Measurements from ENCODE around the gene DNASE1L1.

- TF ChIP-seq CTCF (IDR thresholded peaks at IDR 0.05), result no peak
- no peak for TF ChIP-seq CHD2 (IDR thresholded peaks at IDR 0.05; ENCODE audit: low read length, partially characterized antibody)
- TF ChIP-seq USF2 (IDR thresholded peaks at IDR 0.05; ENCODE audit: borderline replicate concordance, low read depth, low read length), result no peak
Measured at GRCh38 chrX:154382483-154383069, 26.5 kb downstream of the DNASE1L1 start.

Data from SK-N-SH (cell line).